GM12891 (cell line): Measurements from ENCODE around the gene FLACC1.

Source experiments
- PAX5 ChIP-seq: IDR thresholded peaks from 2 replicates; pipeline ENCODE4 v1.6.1; 2011; ENCODE audit warnings: low read length, moderate library complexity, mild to moderate bottlenecking; ENCODE audit not compliant: insufficient read depth, severe bottlenecking
- POLR2A ChIP-seq: IDR thresholded peaks from 2 replicates; pipeline ENCODE4 v1.6.1; 2011; ENCODE audit warnings: low read depth, low read length, control low read depth
- POLR2AphosphoS5 ChIP-seq: IDR thresholded peaks from 2 replicates; pipeline ENCODE4 v1.6.1; 2011; ENCODE audit warnings: low read depth, low read length, control low read depth
- POU2F2 ChIP-seq: IDR thresholded peaks from 2 replicates; pipeline ENCODE4 v1.6.1; 2011; ENCODE audit warnings: low read depth, mild to moderate bottlenecking, control low read depth, low read length, moderate library complexity
- TAF1 ChIP-seq: IDR thresholded peaks from 2 replicates; pipeline ENCODE4 v1.6.1; 2011; ENCODE audit warnings: low read depth, low read length, control low read depth

- TF ChIP-seq TAF1, result no peak
- no peak for TF ChIP-seq POLR2A
- no peak for TF ChIP-seq POLR2AphosphoS5
- TF ChIP-seq PAX5, result no peak
- no peak for TF ChIP-seq POU2F2
Observed at GRCh38 chr2:201343559-201343958, 13.6 kb downstream of the FLACC1 start.
